ENCODE data around the gene FABP3.

Gene FABP3

GRCh38 chr1:31372051-31372450 lies 825 bp downstream of the FABP3 start:
- no peak for TF ChIP-seq CTCF (IDR thresholded peaks at IDR 0.05; ENCODE audit: low read depth, low read length)
- no peak for TF ChIP-seq EZH2phosphoT487 (IDR thresholded peaks at IDR 0.05; ENCODE audit: low read depth)
- no peak overlapping the region for H3K9ac ChIP-seq (ENCODE audit: low read length)
- H3K4me2 ChIP-seq (ENCODE audit: low read length), result no peak overlapping the region

GRCh38 chr1:31371121-31371959 lies 1.5 kb downstream of the FABP3 start:
- H3K36me3 ChIP-seq (replicated peaks; ENCODE audit: low read depth, low read length), result no peaks in the 10 kb centered on the region
- no peak overlapping the region for H3K4me3 ChIP-seq (ENCODE audit: low read length)
- H3K27ac ChIP-seq (ENCODE audit: low read length), result no peak overlapping the region
- H3K79me2 ChIP-seq (ENCODE audit: low read length), result no peaks in the 10 kb centered on the region
- TF ChIP-seq EZH2phosphoT487 (IDR thresholded peaks at IDR 0.05; ENCODE audit: low read depth), result no peak
- TF ChIP-seq CTCF (IDR thresholded peaks at IDR 0.05; ENCODE audit: low read depth, low read length), result no peak
- H3K4me2 ChIP-seq (ENCODE audit: low read length), result no peak overlapping the region
- no peaks in the 10 kb centered on the region for H4K20me1 ChIP-seq (ENCODE audit: insufficient read depth, low read length)
- H2AFZ ChIP-seq (ENCODE audit: low read depth, low read length), result no peak overlapping the region
- no peaks in the 10 kb centered on the region for H3K27me3 ChIP-seq (ENCODE audit: low read depth, low read length)
- H3K9me3 ChIP-seq (ENCODE audit: insufficient read depth, low read length), result no peaks in the 10 kb centered on the region
- H3K4me1 ChIP-seq (ENCODE audit: low read length), result no peaks in the 10 kb centered on the region
- no peak overlapping the region for H3K9ac ChIP-seq (ENCODE audit: low read length)

More at GRCh38 chr1:31372051-31372450, 825 bp downstream of the FABP3 start:
- Histone ChIP-seq H3K27me3 (ENCODE audit: low read depth, low read length) (no peaks in the 10 kb centered on the region), H3K36me3 (replicated peaks; ENCODE audit: low read depth, low read length) (no peaks in the 10 kb centered on the region), H3K4me3 (ENCODE audit: low read length) (no peak overlapping the region), H3K9me3 (ENCODE audit: insufficient read depth, low read length) (no peaks in the 10 kb centered on the region), H3K27ac (ENCODE audit: low read length) (no peak overlapping the region), H3K79me2 (ENCODE audit: low read length) (no peaks in the 10 kb centered on the region), H3K4me1 (ENCODE audit: low read length) (no peaks in the 10 kb centered on the region), H2AFZ (ENCODE audit: low read depth, low read length) (no peak overlapping the region), H4K20me1 (ENCODE audit: insufficient read depth, low read length) (no peaks in the 10 kb centered on the region)

GRCh38 chr1:31370565-31370964 lies 2.3 kb downstream of the FABP3 start:
- H3K79me2 ChIP-seq (ENCODE audit: low read length), result no peaks in the 10 kb centered on the region
- H3K9ac ChIP-seq (ENCODE audit: low read length), result no peak overlapping the region
- H3K4me3 ChIP-seq (ENCODE audit: low read length), result no peak overlapping the region
- no peak overlapping the region for H3K27ac ChIP-seq (ENCODE audit: low read length)
- H3K4me2 ChIP-seq (ENCODE audit: low read length), result no peak overlapping the region
- no peaks in the 10 kb centered on the region for H3K4me1 ChIP-seq (ENCODE audit: low read length)
- no peaks in the 10 kb centered on the region for H4K20me1 ChIP-seq (ENCODE audit: insufficient read depth, low read length)
- H3K9me3 ChIP-seq (ENCODE audit: insufficient read depth, low read length), result no peaks in the 10 kb centered on the region
- H3K27me3 ChIP-seq (ENCODE audit: low read depth, low read length), result no peaks in the 10 kb centered on the region
- no peak overlapping the region for H2AFZ ChIP-seq (ENCODE audit: low read depth, low read length)
- TF ChIP-seq CTCF (IDR thresholded peaks at IDR 0.05; ENCODE audit: low read depth, low read length) (no peak), EZH2phosphoT487 (IDR thresholded peaks at IDR 0.05; ENCODE audit: low read depth) (no peak)
- H3K36me3 ChIP-seq (replicated peaks; ENCODE audit: low read depth, low read length), result no peaks in the 10 kb centered on the region

GRCh38 chr1:31370021-31370420 lies 2.9 kb downstream of the FABP3 start:
- no peak overlapping the region for H3K4me2 ChIP-seq (ENCODE audit: low read length)
- H3K27me3 ChIP-seq (ENCODE audit: low read depth, low read length), result no peaks in the 10 kb centered on the region
- H2AFZ ChIP-seq (ENCODE audit: low read depth, low read length), result no peak overlapping the region
- TF ChIP-seq CTCF (IDR thresholded peaks at IDR 0.05; ENCODE audit: low read depth, low read length) (no peak), EZH2phosphoT487 (IDR thresholded peaks at IDR 0.05; ENCODE audit: low read depth) (no peak)
- no peaks in the 10 kb centered on the region for H3K36me3 ChIP-seq (replicated peaks; ENCODE audit: low read depth, low read length)
- no peak overlapping the region for H3K4me3 ChIP-seq (ENCODE audit: low read length)
- no peaks in the 10 kb centered on the region for H3K4me1 ChIP-seq (ENCODE audit: low read length)
- no peaks in the 10 kb centered on the region for H3K79me2 ChIP-seq (ENCODE audit: low read length)
- H3K9me3 ChIP-seq (ENCODE audit: insufficient read depth, low read length), result no peaks in the 10 kb centered on the region
- H4K20me1 ChIP-seq (ENCODE audit: insufficient read depth, low read length), result no peaks in the 10 kb centered on the region
- H3K27ac ChIP-seq (ENCODE audit: low read length), result no peak overlapping the region
- H3K9ac ChIP-seq (ENCODE audit: low read length), result no peak overlapping the region
